GM13977 (cell line): ENCODE data around the gene SGO2.

ENCODE experiments used
- DNase-seq: peaks from one replicate; pipeline ENCODE4 v3.0.0; 2012; ENCODE audit warnings: low spot score
- in situ Hi-C: fragments of 300-500 bp; cut with MboI; formaldehyde crosslinking; loops from one replicate; pipeline ENCODE4 v1.12.0; 2022; ENCODE audit warnings: low sequenced_read_pairs, low pct_unique_long_range_greater_than_20kb, mixed read lengths, inconsistent platforms; ENCODE audit not compliant: unreplicated experiment
- TF ChIP-seq, protein P1 (sequence below): IDR thresholded peaks from 2 replicates; pipeline ENCODE4 v1.5.1; 2012; ENCODE audit warnings: mild to moderate bottlenecking, control low read depth; ENCODE audit not compliant: insufficient read depth; ENCODE audit errors: extremely low read depth, missing control alignments

SGO2 gene

GRCh38 chr2:200484934-200485333 is 41.1 kb upstream of the SGO2 start:
- in situ Hi-C loops = loop anchor here (5.0 kb wide), 1 partner anchor 508 kb away; no protein-coding TSS in a partner anchor
- TF ChIP-seq, protein P1, sequence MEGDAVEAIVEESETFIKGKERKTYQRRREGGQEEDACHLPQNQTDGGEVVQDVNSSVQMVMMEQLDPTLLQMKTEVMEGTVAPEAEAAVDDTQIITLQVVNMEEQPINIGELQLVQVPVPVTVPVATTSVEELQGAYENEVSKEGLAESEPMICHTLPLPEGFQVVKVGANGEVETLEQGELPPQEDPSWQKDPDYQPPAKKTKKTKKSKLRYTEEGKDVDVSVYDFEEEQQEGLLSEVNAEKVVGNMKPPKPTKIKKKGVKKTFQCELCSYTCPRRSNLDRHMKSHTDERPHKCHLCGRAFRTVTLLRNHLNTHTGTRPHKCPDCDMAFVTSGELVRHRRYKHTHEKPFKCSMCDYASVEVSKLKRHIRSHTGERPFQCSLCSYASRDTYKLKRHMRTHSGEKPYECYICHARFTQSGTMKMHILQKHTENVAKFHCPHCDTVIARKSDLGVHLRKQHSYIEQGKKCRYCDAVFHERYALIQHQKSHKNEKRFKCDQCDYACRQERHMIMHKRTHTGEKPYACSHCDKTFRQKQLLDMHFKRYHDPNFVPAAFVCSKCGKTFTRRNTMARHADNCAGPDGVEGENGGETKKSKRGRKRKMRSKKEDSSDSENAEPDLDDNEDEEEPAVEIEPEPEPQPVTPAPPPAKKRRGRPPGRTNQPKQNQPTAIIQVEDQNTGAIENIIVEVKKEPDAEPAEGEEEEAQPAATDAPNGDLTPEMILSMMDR = no peak
- no peak for DNase-seq

DNA sequence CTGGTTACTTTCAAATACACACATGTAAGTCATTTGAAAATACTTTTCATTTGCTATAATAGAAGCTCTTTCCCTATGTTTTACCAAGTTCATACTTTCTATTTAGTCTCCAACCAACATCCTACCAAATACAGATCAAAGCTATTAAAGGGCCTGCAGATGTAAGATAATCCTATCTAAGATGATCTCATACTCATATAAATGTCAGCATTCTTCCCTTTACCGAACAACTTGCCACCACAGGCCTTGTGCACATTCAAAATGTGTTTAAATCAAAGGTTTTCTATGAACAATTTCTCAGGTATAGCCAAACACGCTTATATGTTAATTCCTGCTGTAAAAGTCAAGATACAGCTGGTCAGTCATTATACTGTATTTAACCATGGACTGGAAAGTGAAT is 39.5 kb upstream of the SGO2 start:
- in situ Hi-C loops = loop anchor here (5.0 kb wide), 1 partner anchor 509 kb away; no protein-coding TSS in a partner anchor
- TF ChIP-seq, protein P1 = no peak
- DNase-seq = no peak

- in situ Hi-C loops = loop anchor here (5.0 kb wide), 1 partner anchor 511 kb away; no protein-coding TSS in a partner anchor
- DNase-seq = no peak
- TF ChIP-seq, protein P1 = no peak
Observed at GRCh38 chr2:200488169-200488568, 37.8 kb upstream of the SGO2 start.

GRCh38 chr2:200490001-200490400 is 36.0 kb upstream of the SGO2 start:
- no peak for DNase-seq
- in situ Hi-C loops = no loop called here
- TF ChIP-seq, protein P1 = no peak

GRCh38 chr2:200492656-200493055 is 33.4 kb upstream of the SGO2 start:
- in situ Hi-C loops = no loop called here
- TF ChIP-seq, protein P1 = no peak
- no peak for DNase-seq

- in situ Hi-C loops = no loop called here
- TF ChIP-seq, protein P1 = no peak
- no peak for DNase-seq
Observed at GRCh38 chr2:200494048-200494447, 32.0 kb upstream of the SGO2 start.

GRCh38 chr2:200496696-200497095 is 29.3 kb upstream of the SGO2 start:
- in situ Hi-C loops = no loop called here
- no peak for DNase-seq
- TF ChIP-seq, protein P1 = no peak
